GM12891 (cell line): ENCODE measurements around the gene FCHO2.

Experiments
- DNase-seq: peaks from one replicate; pipeline ENCODE4 v3.0.0; 2011; ENCODE audit warnings: low spot score; ENCODE audit not compliant: insufficient read length
- FAIRE-seq: peaks from 2 replicates; lab custom pipeline; 2011; peaks lifted over from hg19 to GRCh38; lab: Jason Lieb, UNC
- PAX5 ChIP-seq: IDR thresholded peaks from 2 replicates; pipeline ENCODE4 v1.6.1; 2011; ENCODE audit warnings: low read length, moderate library complexity, mild to moderate bottlenecking; ENCODE audit not compliant: insufficient read depth, severe bottlenecking
- POLR2A ChIP-seq: IDR thresholded peaks from 2 replicates; pipeline ENCODE4 v1.6.1; 2011; ENCODE audit warnings: low read depth, low read length, control low read depth
- POLR2AphosphoS5 ChIP-seq: IDR thresholded peaks from 2 replicates; pipeline ENCODE4 v1.6.1; 2011; ENCODE audit warnings: low read depth, low read length, control low read depth
- POU2F2 ChIP-seq: IDR thresholded peaks from 2 replicates; pipeline ENCODE4 v1.6.1; 2011; ENCODE audit warnings: low read depth, mild to moderate bottlenecking, control low read depth, low read length, moderate library complexity
- SPI1 ChIP-seq: IDR thresholded peaks from 2 replicates; pipeline ENCODE4 v1.6.1; 2011; ENCODE audit warnings: low read depth, low read length, control low read depth
- TAF1 ChIP-seq: IDR thresholded peaks from 2 replicates; pipeline ENCODE4 v1.6.1; 2011; ENCODE audit warnings: low read depth, low read length, control low read depth

Gene FCHO2

GRCh38 chr5:73118391-73118973 lies 162.6 kb downstream of the FCHO2 start:
- no peak for DNase-seq
- FAIRE-seq: no peak
- TF ChIP-seq POLR2AphosphoS5 (no peak), PAX5 (no peak), TAF1 (no peak), SPI1 (no peak), POU2F2 (no peak), POLR2A (no peak)

- TF ChIP-seq POU2F2: no peak
- no peak for TF ChIP-seq POLR2AphosphoS5
- TF ChIP-seq TAF1: no peak
- no peak for TF ChIP-seq PAX5
- TF ChIP-seq POLR2A: no peak
- no peak for TF ChIP-seq SPI1
- FAIRE-seq (no peak), DNase-seq (no peak)
Observed at GRCh38 chr5:73119451-73120157, 163.8 kb downstream of the FCHO2 start.

GRCh38 chr5:73120222-73121118 lies 164.6 kb downstream of the FCHO2 start, which contains the start of gene TMEM171:
Gene TMEM171 (plus strand): TSS chr5:73120575. CDS start chr5:73123374, 2,799 bp downstream.
- DNase-seq (no peak), FAIRE-seq (no peak)
- TF ChIP-seq POU2F2 (no peak), TAF1 (no peak), PAX5 (no peak), POLR2AphosphoS5 (no peak), SPI1 (no peak), POLR2A (no peak)

GRCh38 chr5:73121119-73121463 lies 165.2 kb downstream of the FCHO2 start:
- FAIRE-seq (no peak), DNase-seq (no peak)
- TF ChIP-seq POLR2AphosphoS5: no peak
- no peak for TF ChIP-seq POU2F2
- no peak for TF ChIP-seq PAX5
- no peak for TF ChIP-seq SPI1
- no peak for TF ChIP-seq TAF1
- no peak for TF ChIP-seq POLR2A

GRCh38 chr5:73122875-73123810 lies 167.3 kb downstream of the FCHO2 start:
- no peak for TF ChIP-seq SPI1
- no peak for TF ChIP-seq PAX5
- no peak for TF ChIP-seq POU2F2
- TF ChIP-seq POLR2A: no peak
- no peak for TF ChIP-seq TAF1
- no peak for TF ChIP-seq POLR2AphosphoS5
- FAIRE-seq: no peak
- no peak for DNase-seq

GRCh38 chr5:73125289-73125688 lies 169.4 kb downstream of the FCHO2 start:
- FAIRE-seq (no peak), DNase-seq (no peak)
- TF ChIP-seq POLR2AphosphoS5 (no peak), PAX5 (no peak), TAF1 (no peak), POU2F2 (no peak), POLR2A (no peak), SPI1 (no peak)

- no peak for TF ChIP-seq TAF1
- no peak for TF ChIP-seq POLR2A
- no peak for TF ChIP-seq PAX5
- TF ChIP-seq POLR2AphosphoS5: no peak
- no peak for TF ChIP-seq SPI1
- no peak for TF ChIP-seq POU2F2
- FAIRE-seq: no peak
- no peak for DNase-seq
Observed at GRCh38 chr5:73126381-73126780, 170.5 kb downstream of the FCHO2 start.

GRCh38 chr5:73126957-73127356 lies 171.1 kb downstream of the FCHO2 start:
- FAIRE-seq: no peak
- TF ChIP-seq POLR2AphosphoS5: no peak
- no peak for TF ChIP-seq POLR2A
- no peak for DNase-seq

- FAIRE-seq: no peak
- TF ChIP-seq POLR2AphosphoS5: no peak
- TF ChIP-seq TAF1: no peak
- TF ChIP-seq POU2F2: no peak
- TF ChIP-seq SPI1: no peak
- no peak for TF ChIP-seq POLR2A
- no peak for TF ChIP-seq PAX5
- no peak for DNase-seq
Observed at GRCh38 chr5:73129143-73129542, 173.3 kb downstream of the FCHO2 start.
